HepG2 (cell line): Measurements from ENCODE around the gene CSTF2. TPM values are rescaled to one million over a fixed set of nuclear protein-coding genes. Genes with fewer than 3 reads are reported as not detected.
A peak's percentile ranks its signal among the peaks of the same experiment; 100 is the strongest.

ENCODE experiments used
- ATAC-seq: fragments of 200-7000 bp; cut with Tn5 transposase; 3 replicates; pipeline ENCODE4 v1.9.1; 2020; ENCODE audit warnings: mild to moderate bottlenecking, moderate library complexity
- BruUV-seq: library from RNA; stranded (reverse); fragments of 400-500 nt; replicated peaks from 2 replicates; lab custom pipeline; 2021; lab: Mats Ljungman, UMichigan
- CTCF ChIA-PET: fragments of 300-600 bp; formaldehyde crosslinking; extraction: SDS; loops from one replicate; lab custom pipeline; 2021; ENCODE audit warnings: low total read pairs, inconsistent platforms, low intra/inter-chr PET ratio; lab: Yijun Ruan, JAX
- POLR2A ChIA-PET: fragments of 350-600 bp; sonication (Branson Sonifier 250); formaldehyde crosslinking; loops from one replicate; lab custom pipeline; 2020; ENCODE audit warnings: antibody characterized with exemption, inconsistent platforms; lab: Yijun Ruan, JAX
- DNase-seq: peaks from one replicate; pipeline ENCODE4 v3.0.0-alpha.2; 2015; ENCODE audit warnings: low spot score
- FAIRE-seq: peaks from 3 replicates; lab custom pipeline; 2011; peaks lifted over from hg19 to GRCh38; lab: Jason Lieb, UNC
- H2AFZ ChIP-seq: one replicate; pipeline ENCODE4 v1.6.1; 2011; ENCODE audit warnings: low read length, inconsistent platforms
- H3K27ac ChIP-seq: fragments of 300-600 bp; 3 replicates; pipeline ENCODE4 v1.8.0; 2011; ENCODE audit warnings: mixed run types, mild to moderate bottlenecking, mixed read lengths, low read length, inconsistent platforms; ENCODE audit not compliant: insufficient read depth; ENCODE audit errors: extremely low read length
- H3K27me3 ChIP-seq, 2 experiments: fragments of 200-600 bp in 1 of 2; 2 replicates in 1 of 2; 3 replicates in 1 of 2; pipeline versions ENCODE4 v1.6.0 to v1.8.0; 2011; ENCODE audit warnings: low read length in 2 of 2, mild to moderate bottlenecking in 2 of 2, moderate library complexity in 2 of 2, inconsistent platforms in 1 of 2; ENCODE audit not compliant: insufficient read depth in 2 of 2, control insufficient read depth in 1 of 2
- H3K36me3 ChIP-seq, 2 experiments: fragments of 200-600 bp in 1 of 2; replicated peaks in 1 of 2; 2 replicates in 1 of 2; 3 replicates in 1 of 2; pipeline versions ENCODE4 v1.5.1 to v1.8.0; 2011; ENCODE audit warnings: low read length in 2 of 2, inconsistent platforms in 1 of 2; ENCODE audit not compliant: insufficient read depth in 2 of 2, control insufficient read depth in 1 of 2
- H3K4me1 ChIP-seq: 2 replicates; pipeline ENCODE4 v1.5.1; 2012; ENCODE audit warnings: low read length, inconsistent platforms; ENCODE audit not compliant: insufficient read depth
- H3K4me2 ChIP-seq: 2 replicates; pipeline ENCODE4 v1.6.0; 2011; ENCODE audit warnings: low read depth, low read length, inconsistent platforms
- H3K4me3 ChIP-seq, 3 experiments: fragments of 200-600 bp in 1 of 3; sonication (generic), shearing (Covaris generic) in 1 of 3; replicated peaks in 1 of 3; 2 replicates each; pipeline ENCODE4 v1.5.1; 2011 to 2016; ENCODE audit warnings: low read length in 3 of 3, inconsistent platforms in 2 of 3, low read depth in 2 of 3, mild to moderate bottlenecking in 2 of 3, control low read depth in 1 of 3, mixed read lengths in 1 of 3; ENCODE audit not compliant: insufficient read depth in 1 of 3
- H3K79me2 ChIP-seq: one replicate; pipeline ENCODE4 v1.6.1; 2011; ENCODE audit warnings: low read length, inconsistent platforms; ENCODE audit not compliant: insufficient read depth
- H3K9ac ChIP-seq: 2 replicates; pipeline ENCODE4 v1.6.0; 2011; ENCODE audit warnings: mild to moderate bottlenecking, low read depth, low read length, inconsistent platforms; ENCODE audit not compliant: insufficient read depth
- H3K9me3 ChIP-seq: 2 replicates; pipeline ENCODE4 v1.5.1; 2012; ENCODE audit warnings: mild to moderate bottlenecking, low read length
- H4K20me1 ChIP-seq: 2 replicates; pipeline ENCODE4 v1.6.0; 2011; ENCODE audit warnings: inconsistent platforms, mild to moderate bottlenecking, low read length, moderate library complexity; ENCODE audit not compliant: insufficient read depth
- ATRX ChIP-seq: sonication (generic); formaldehyde crosslinking; IDR thresholded peaks from 2 replicates; pipeline ENCODE4 v1.4.0; 2020; ENCODE audit warnings: missing genetic modification reagents, borderline replicate concordance
- IRX3 ChIP-seq: sonication (generic); formaldehyde crosslinking; IDR thresholded peaks from 2 replicates; pipeline ENCODE4 v1.8.1; 2023; ENCODE audit warnings: mild to moderate bottlenecking, low read depth, missing genetic modification reagents, borderline replicate concordance
- MTF1 ChIP-seq: sonication (generic); formaldehyde crosslinking; IDR thresholded peaks from 2 replicates; pipeline ENCODE4 v1.5.0; 2020; ENCODE audit warnings: missing genetic modification reagents
- RBAK ChIP-seq: sonication (generic); formaldehyde crosslinking; IDR thresholded peaks from 2 replicates; pipeline ENCODE4 v1.5.1; 2020; ENCODE audit warnings: mild to moderate bottlenecking, missing genetic modification reagents
- SAFB2 ChIP-seq: sonication (generic); formaldehyde crosslinking; IDR thresholded peaks from 2 replicates; pipeline ENCODE4 v1.5.1; 2020; ENCODE audit warnings: missing genetic modification reagents, low read depth, mild to moderate bottlenecking, borderline replicate concordance
- SOX5 ChIP-seq: IDR thresholded peaks from 2 replicates; pipeline ENCODE4 v1.6.1; 2016; ENCODE audit warnings: borderline replicate concordance
- SYNCRIP ChIP-seq: fragments of 200-400 bp; formaldehyde crosslinking; IDR thresholded peaks from 2 replicates; pipeline ENCODE4 v1.6.1; 2018; ENCODE audit warnings: mild to moderate bottlenecking, low read depth, low read length; ENCODE audit not compliant: insufficient read depth
- TARDBP ChIP-seq: sonication (generic); formaldehyde crosslinking; IDR thresholded peaks from 2 replicates; pipeline ENCODE4 v1.8.0; 2022; ENCODE audit warnings: mild to moderate bottlenecking, missing genetic modification reagents
- ZBTB20 ChIP-seq: sonication (generic); formaldehyde crosslinking; IDR thresholded peaks from 2 replicates; pipeline ENCODE4 v1.8.1; 2023; ENCODE audit warnings: missing genetic modification reagents, low read depth, mild to moderate bottlenecking, borderline replicate concordance
- ZNF619 ChIP-seq: sonication (generic); formaldehyde crosslinking; IDR thresholded peaks from 2 replicates; pipeline ENCODE4 v1.4.0; 2020; ENCODE audit warnings: mild to moderate bottlenecking, missing genetic modification reagents
- WGBS: methylation state at CpG from one replicate; pipeline ENCODE4 v1.1.6; 2017; ENCODE audit warnings: low lambda C conversion rate; 5-methylcytosine and 5-hydroxymethylcytosine counted together
- in situ Hi-C: cut with HindIII; loops from 2 replicates; pipeline ENCODE4 v1.10.0; 2017; ENCODE audit warnings: low pct_unique_long_range_greater_than_20kb; ENCODE audit not compliant: extremely low pct_ligation_motif_present
- intact Hi-C: fragments of 100-400 bp; cut with micrococcal nuclease; formaldehyde crosslinking; loops from one replicate; pipeline ENCODE4 v1.10.0; 2022; ENCODE audit not compliant: unreplicated experiment
- polyA plus RNA-seq, 8 experiments: library from polyadenylated mRNA; depleted of rRNA in 3 of 8; stranded (reverse) in 7 of 8; unstranded in 1 of 8; fragments of >200 nt; fragmentation: Illumina TruSeq in 4 of 8; extraction: Trizol in 4 of 8; gene quantifications; 2 replicates each; pipeline versions ENCODE4 v1.2.1 to v1.2.3, GENCODE V29; 2011 to 2016; ENCODE audit warnings: low read depth in 4 of 8, missing spikeins in 1 of 8, mixed read lengths in 1 of 8; ENCODE audit not compliant: insufficient read depth in 1 of 8
- total RNA-seq, 5 experiments: library from RNA; depleted of rRNA; stranded (reverse); fragments of >200 nt; fragmentation: Illumina TruSeq; extraction: Trizol; gene quantifications; 2 replicates each; pipeline ENCODE4 v1.2.3, GENCODE V29; 2016; ENCODE audit warnings: low read depth in 1 of 5
- TF ChIP-seq, protein P1 (sequence below): sonication (generic); formaldehyde crosslinking; IDR thresholded peaks from 2 replicates; pipeline ENCODE4 v1.4.0; 2020; ENCODE audit warnings: mild to moderate bottlenecking, missing genetic modification reagents

CSTF2 gene
- total and polyA plus RNA-seq, 2 of the 13 experiments (the other 11 are each of a cell fraction or from before 2014, with no cell fraction given): 19.7 to 26.7 TPM

DNA sequence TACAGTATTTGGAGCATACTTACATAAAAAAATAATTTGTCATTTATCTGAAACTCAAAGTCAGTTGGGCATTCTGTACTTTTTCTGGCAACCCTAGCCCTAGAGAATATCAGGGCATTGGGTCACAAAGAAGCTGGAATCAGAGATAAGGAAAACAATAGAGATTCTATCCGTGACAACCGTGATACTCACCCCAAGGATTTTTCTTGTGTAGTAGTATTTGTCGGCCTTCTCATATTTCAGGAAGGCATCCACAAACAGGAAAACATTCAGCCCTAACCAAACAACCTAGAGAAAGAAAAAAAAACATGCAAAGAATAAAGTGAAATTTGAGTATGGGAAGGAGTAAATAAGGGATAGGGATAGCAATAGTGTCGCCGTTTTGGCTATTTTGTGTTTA, 50.3 kb downstream of the CSTF2 start:
- Histone ChIP-seq H3K27ac (no peak overlapping the region), H3K4me3 (no peak overlapping the region), H3K79me2 (no peaks in the 10 kb centered on the region), H3K4me2 (no peak overlapping the region), H3K9ac (no peak overlapping the region), H3K36me3 (no peaks in the 10 kb centered on the region), H2AFZ (no peak overlapping the region), H3K27me3 (no peaks in the 10 kb centered on the region), H4K20me1 (no peaks in the 10 kb centered on the region), H3K4me1 (0 out of 2 replicates have a peak, but pooled peaks cover 9% of the 10 kb centered on the region), H3K9me3 (no peaks in the 10 kb centered on the region)
- ATAC-seq (no peak), FAIRE-seq (no peak), DNase-seq (no peak)
- WGBS: 26% methylated on average over 5 of the region's 5 CpGs
- intact Hi-C loops (no loop called here), in situ Hi-C loops (no loop called here)
- ChIA-PET CTCF (no interaction called here), POLR2A (no interaction called here)
- TF ChIP-seq IRX3 (CRISPR knock-in tag): no peak
- TF ChIP-seq SOX5: peak; percentile 35; the same call in 1 of the 2 replicates
- no TSS peak for BruUV-seq

DNA sequence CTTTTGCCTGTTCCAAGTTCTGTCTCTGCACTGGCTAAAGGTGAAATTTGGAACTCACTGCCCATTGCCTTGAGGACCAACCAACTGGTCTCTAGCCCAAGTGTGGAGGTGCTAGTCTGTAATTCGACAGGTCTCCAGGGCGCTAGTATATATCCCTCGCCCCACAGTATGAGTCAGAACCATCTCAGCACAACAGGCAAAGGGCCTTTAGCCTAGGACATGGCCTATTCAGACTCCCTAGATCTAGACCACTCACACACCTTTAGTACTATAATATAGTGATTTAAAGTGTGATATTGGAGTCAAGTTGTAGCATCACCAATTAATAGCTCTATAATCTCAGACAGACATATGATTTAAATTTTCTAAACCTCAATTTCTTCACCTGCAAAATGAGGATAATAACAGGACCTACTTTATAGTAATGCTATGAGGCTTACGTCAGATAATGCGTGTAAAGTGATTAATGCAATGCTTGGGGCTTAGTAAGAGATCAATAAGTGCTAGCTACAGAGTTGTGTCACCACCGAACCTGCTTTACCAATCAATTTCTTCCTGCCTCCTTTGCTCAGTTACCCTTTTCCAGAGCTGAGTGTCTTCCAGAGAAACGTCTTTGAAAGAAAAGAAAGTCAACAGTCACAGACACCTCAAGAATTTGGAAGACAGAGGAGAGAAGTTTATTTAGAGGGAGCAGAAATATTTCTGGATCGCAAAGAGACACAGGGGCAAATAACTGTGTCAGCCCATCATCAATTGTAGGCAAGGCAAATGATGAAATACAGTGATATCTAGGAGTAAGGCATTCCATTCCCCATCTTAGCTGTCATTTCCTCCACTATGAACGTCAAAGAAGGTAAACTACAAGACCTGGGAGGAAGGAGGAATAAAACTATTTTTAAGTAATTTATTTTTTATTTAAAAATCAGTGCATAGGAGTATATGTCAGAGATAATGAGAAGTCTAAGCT, 51.7 kb downstream of the CSTF2 start:
- in situ Hi-C loops: no loop called here
- FAIRE-seq (no peak), DNase-seq (no peak), ATAC-seq (no peak)
- Histone ChIP-seq H3K4me1 (0 out of 2 replicates have a peak, but pooled peaks cover 9% of the 10 kb centered on the region), H3K9ac (no peak overlapping the region), H3K27me3 (no peaks in the 10 kb centered on the region), H3K27ac (no peak overlapping the region), H3K4me2 (no peak overlapping the region), H3K9me3 (no peaks in the 10 kb centered on the region), H3K36me3 (no peaks in the 10 kb centered on the region), H3K79me2 (no peaks in the 10 kb centered on the region), H4K20me1 (no peaks in the 10 kb centered on the region), H2AFZ (no peak overlapping the region), H3K4me3 (no peak overlapping the region)
- POLR2A ChIA-PET: no interaction called here
- intact Hi-C loops: no loop called here
- BruUV-seq: no TSS peak
- no peak for TF ChIP-seq SYNCRIP
- no peak for TF ChIP-seq ATRX (CRISPR knock-in tag)
- TF ChIP-seq, protein P1, sequence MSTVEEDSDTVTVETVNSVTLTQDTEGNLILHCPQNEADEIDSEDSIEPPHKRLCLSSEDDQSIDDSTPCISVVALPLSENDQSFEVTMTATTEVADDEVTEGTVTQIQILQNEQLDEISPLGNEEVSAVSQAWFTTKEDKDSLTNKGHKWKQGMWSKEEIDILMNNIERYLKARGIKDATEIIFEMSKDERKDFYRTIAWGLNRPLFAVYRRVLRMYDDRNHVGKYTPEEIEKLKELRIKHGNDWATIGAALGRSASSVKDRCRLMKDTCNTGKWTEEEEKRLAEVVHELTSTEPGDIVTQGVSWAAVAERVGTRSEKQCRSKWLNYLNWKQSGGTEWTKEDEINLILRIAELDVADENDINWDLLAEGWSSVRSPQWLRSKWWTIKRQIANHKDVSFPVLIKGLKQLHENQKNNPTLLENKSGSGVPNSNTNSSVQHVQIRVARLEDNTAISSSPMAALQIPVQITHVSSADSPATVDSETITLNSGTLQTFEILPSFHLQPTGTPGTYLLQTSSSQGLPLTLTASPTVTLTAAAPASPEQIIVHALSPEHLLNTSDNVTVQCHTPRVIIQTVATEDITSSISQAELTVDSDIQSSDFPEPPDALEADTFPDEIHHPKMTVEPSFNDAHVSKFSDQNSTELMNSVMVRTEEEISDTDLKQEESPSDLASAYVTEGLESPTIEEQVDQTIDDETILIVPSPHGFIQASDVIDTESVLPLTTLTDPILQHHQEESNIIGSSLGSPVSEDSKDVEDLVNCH (CRISPR knock-in tag): no peak
- no peak for TF ChIP-seq ZNF619
- no peak for TF ChIP-seq ZBTB20 (CRISPR knock-in tag)
- TF ChIP-seq SAFB2 (CRISPR knock-in tag): no peak
- no peak for TF ChIP-seq RBAK
- TF ChIP-seq MTF1: no peak
- no peak for TF ChIP-seq TARDBP (CRISPR knock-in tag)
- WGBS: 67% methylated on average over 7 of the region's 9 CpGs
- CTCF ChIA-PET: no interaction called here
